GM18873 (cell line): ENCODE data around the gene GRIN2D.

ENCODE experiments used
- ATAC-seq: cut with Tn5 transposase; IDR thresholded peaks from one replicate; pipeline ENCODE4 v1.9.1; 2021; ENCODE audit warnings: mild to moderate bottlenecking, moderate library complexity, moderate number of reproducible peaks; ENCODE audit not compliant: unreplicated experiment, low FRiP score

The GRIN2D gene

GRCh38 chr19:48396016-48396823 lies 2.8 kb downstream of the GRIN2D start:
- no peak for ATAC-seq

- ATAC-seq, result no peak
Measured at GRCh38 chr19:48396824-48397176, 3.3 kb downstream of the GRIN2D start.

- ATAC-seq, result no peak
Measured at GRCh38 chr19:48397263-48398101, 4.0 kb downstream of the GRIN2D start.

- ATAC-seq, result no peak
Measured at GRCh38 chr19:48398102-48398374, 4.6 kb downstream of the GRIN2D start.

GRCh38 chr19:48398375-48399235 lies 5.1 kb downstream of the GRIN2D start:
- no peak for ATAC-seq

GRCh38 chr19:48400018-48400742 lies 6.7 kb downstream of the GRIN2D start:
- ATAC-seq, result no peak

- no peak for ATAC-seq
Measured at GRCh38 chr19:48401287-48401686, 7.8 kb downstream of the GRIN2D start.

- no peak for ATAC-seq
Measured at GRCh38 chr19:48403606-48404005, 10.1 kb downstream of the GRIN2D start.

GRCh38 chr19:48405010-48405659 lies 11.7 kb downstream of the GRIN2D start:
- ATAC-seq, result no peak

- no peak for ATAC-seq
Measured at GRCh38 chr19:48405850-48406249, 12.4 kb downstream of the GRIN2D start.

- ATAC-seq, result no peak
Measured at GRCh38 chr19:48413879-48414587, 20.6 kb downstream of the GRIN2D start.

- ATAC-seq, result no peak
Measured at GRCh38 chr19:48415395-48415794, 21.9 kb downstream of the GRIN2D start.

- ATAC-seq, result no peak
Measured at GRCh38 chr19:48415806-48416221, 22.3 kb downstream of the GRIN2D start.

- ATAC-seq, result no peak
Measured at GRCh38 chr19:48417421-48417820, 24.0 kb downstream of the GRIN2D start.

- no peak for ATAC-seq
Measured at GRCh38 chr19:48418317-48419064, 25.0 kb downstream of the GRIN2D start.

GRCh38 chr19:48419158-48419920 lies 25.9 kb downstream of the GRIN2D start:
- ATAC-seq, result no peak

- ATAC-seq, result no peak
Measured at GRCh38 chr19:48421548-48421947, 28.1 kb downstream of the GRIN2D start.

- no peak for ATAC-seq
Measured at GRCh38 chr19:48424694-48425219, 31.3 kb downstream of the GRIN2D start.
